ENCODE measurements around the gene SNRNP40.
"Not testable (repeated sequence)": the region's sequence is repeated elsewhere in the genome, so short reads cannot be mapped to it uniquely, and the experiment has no call there.

SNRNP40 gene

GRCh38 chr1:31266547-31266946, 30.0 kb downstream of the SNRNP40 start:
- Histone ChIP-seq H3K4me2 (ENCODE audit: low read length) (no peak overlapping the region), H3K4me1 (no peaks in the 10 kb centered on the region), H2AFZ (no peak overlapping the region), H3K36me3 (ENCODE audit: control insufficient read depth, insufficient read depth, low read length) (no peaks in the 10 kb centered on the region), H3K27ac (no peak overlapping the region), H3K79me2 (no peaks in the 10 kb centered on the region), H3K27me3 (ENCODE audit: control insufficient read depth, insufficient read depth, low read length) (no peaks in the 10 kb centered on the region), H3K9ac (no peak overlapping the region), H3K4me3 (ENCODE audit: low read depth, low read length) (no peak overlapping the region), H3K9me3 (ENCODE audit: control insufficient read depth, low read length) (no peaks in the 10 kb centered on the region)
- TF ChIP-seq CTCF (IDR thresholded peaks at IDR 0.05), result no peak

GRCh38 chr1:31264790-31265386, 31.7 kb downstream of the SNRNP40 start:
- Histone ChIP-seq H3K4me1 (no peaks in the 10 kb centered on the region), H3K4me3 (ENCODE audit: low read depth, low read length) (no peak overlapping the region), H3K4me2 (ENCODE audit: low read length) (no peak overlapping the region), H3K9ac (no peak overlapping the region), H3K27ac (no peak overlapping the region), H3K79me2 (no peaks in the 10 kb centered on the region), H3K27me3 (ENCODE audit: control insufficient read depth, insufficient read depth, low read length) (no peaks in the 10 kb centered on the region), H2AFZ (no peak overlapping the region), H3K36me3 (ENCODE audit: control insufficient read depth, insufficient read depth, low read length) (no peaks in the 10 kb centered on the region), H3K9me3 (ENCODE audit: control insufficient read depth, low read length) (no peaks in the 10 kb centered on the region)
- no peak for TF ChIP-seq CTCF (IDR thresholded peaks at IDR 0.05)

DNA sequence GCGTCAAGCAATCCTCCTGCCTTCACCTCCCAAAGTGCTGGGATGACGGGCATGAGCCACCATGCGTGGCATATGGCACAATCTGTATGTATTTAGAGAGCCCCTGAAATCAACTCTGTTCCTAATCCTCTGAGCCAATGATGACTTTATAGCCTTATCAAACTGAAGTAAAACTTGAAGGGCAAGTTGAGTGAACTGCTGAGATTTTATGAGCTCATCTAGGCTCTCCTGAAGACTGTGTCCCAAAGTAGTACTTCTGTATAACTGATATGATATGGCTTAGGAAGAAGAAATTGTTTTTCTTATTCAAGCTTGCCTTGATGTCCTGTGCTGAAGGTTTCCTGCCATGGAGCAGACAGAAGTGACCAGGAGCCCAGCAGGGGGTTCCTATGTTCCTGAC, 33.2 kb downstream of the SNRNP40 start:
- H3K4me3 ChIP-seq (ENCODE audit: low read depth, low read length), result no peak overlapping the region
- H3K79me2 ChIP-seq, result no peaks in the 10 kb centered on the region
- H3K4me1 ChIP-seq, result no peaks in the 10 kb centered on the region
- no peaks in the 10 kb centered on the region for H3K27me3 ChIP-seq (ENCODE audit: control insufficient read depth, insufficient read depth, low read length)
- no peak overlapping the region for H3K9ac ChIP-seq
- no peak overlapping the region for H2AFZ ChIP-seq
- no peak for TF ChIP-seq CTCF (IDR thresholded peaks at IDR 0.05)
- H3K27ac ChIP-seq, result no peak overlapping the region
- H3K4me2 ChIP-seq (ENCODE audit: low read length), result no peak overlapping the region
- H3K9me3 ChIP-seq (ENCODE audit: control insufficient read depth, low read length), result no peaks in the 10 kb centered on the region
- H3K36me3 ChIP-seq (ENCODE audit: control insufficient read depth, insufficient read depth, low read length), result no peaks in the 10 kb centered on the region

DNA sequence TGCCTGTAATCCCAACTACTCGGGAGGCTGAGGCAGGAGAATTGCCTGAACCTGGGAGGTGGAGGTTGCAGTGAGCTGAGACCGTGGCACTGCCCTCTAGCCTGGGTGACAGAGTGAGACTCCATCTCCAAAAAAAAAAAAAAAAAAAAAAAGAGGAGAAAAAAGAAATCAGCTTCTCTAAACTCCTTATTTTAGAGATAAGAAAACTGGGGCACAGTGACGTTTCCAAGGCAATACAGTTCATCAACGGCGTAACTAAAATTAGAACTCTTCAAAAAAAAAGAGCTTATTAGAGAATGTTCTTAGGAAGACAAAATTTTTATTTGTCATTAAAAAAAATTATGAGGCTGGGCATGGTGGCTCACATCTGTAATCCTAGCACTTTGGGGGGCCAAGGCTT, 34.2 kb downstream of the SNRNP40 start:
- H3K27ac ChIP-seq; H2AFZ ChIP-seq; H3K27me3 ChIP-seq (ENCODE audit: control insufficient read depth, insufficient read depth, low read length); H3K79me2 ChIP-seq; H3K9ac ChIP-seq; H3K36me3 ChIP-seq (ENCODE audit: control insufficient read depth, insufficient read depth, low read length); H3K9me3 ChIP-seq (ENCODE audit: control insufficient read depth, low read length); H3K4me3 ChIP-seq (ENCODE audit: low read depth, low read length); H3K4me1 ChIP-seq; H3K4me2 ChIP-seq (ENCODE audit: low read length): not testable (repeated sequence)

DNA sequence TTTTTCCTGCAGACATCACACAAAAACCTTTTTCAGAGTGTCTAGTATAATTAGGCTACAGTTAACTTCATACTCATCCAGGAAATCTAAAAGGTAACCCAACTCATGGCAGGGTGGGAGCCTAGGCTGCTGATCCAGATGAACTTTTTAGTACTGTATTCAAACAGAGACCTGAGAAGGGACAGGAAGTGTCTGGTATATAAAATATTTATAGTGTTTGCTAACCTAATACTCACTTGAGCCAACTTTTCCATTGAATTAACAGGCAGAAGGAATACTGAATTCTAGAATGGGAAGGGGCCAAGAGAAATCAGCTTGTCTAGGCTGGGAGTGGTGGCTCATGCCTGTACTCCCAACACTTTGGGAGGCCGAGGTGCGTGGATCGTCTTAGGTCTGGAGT, 34.7 kb downstream of the SNRNP40 start:
- Histone ChIP-seq H2AFZ (no peak overlapping the region), H3K79me2 (no peaks in the 10 kb centered on the region), H3K27me3 (ENCODE audit: control insufficient read depth, insufficient read depth, low read length) (no peaks in the 10 kb centered on the region), H3K4me3 (ENCODE audit: low read depth, low read length) (no peak overlapping the region), H3K4me1 (no peaks in the 10 kb centered on the region), H3K27ac (no peak overlapping the region), H3K9ac (no peak overlapping the region), H3K9me3 (ENCODE audit: control insufficient read depth, low read length) (no peaks in the 10 kb centered on the region), H3K36me3 (ENCODE audit: control insufficient read depth, insufficient read depth, low read length) (no peaks in the 10 kb centered on the region), H3K4me2 (ENCODE audit: low read length) (no peak overlapping the region)
- no peak for TF ChIP-seq CTCF (IDR thresholded peaks at IDR 0.05)

All from parathyroid adenoma (tissue), 2 donors.